PC-9 (cell line): ENCODE results near the gene ABTB2.

Experiments
- CTCF ChIP-seq: fragments of 200-600 bp; sonication (generic); conservative IDR thresholded peaks from 2 replicates; pipeline ENCODE4 v1.6.1; 2017; ENCODE audit warnings: mixed run types, antibody characterized with exemption, mild to moderate bottlenecking, moderate library complexity
- EZH2 ChIP-seq: fragments of 200-600 bp; sonication (generic); IDR thresholded peaks from 2 replicates; pipeline ENCODE4 v1.8.0; 2017; ENCODE audit warnings: antibody characterized with exemption, low read depth

DNA sequence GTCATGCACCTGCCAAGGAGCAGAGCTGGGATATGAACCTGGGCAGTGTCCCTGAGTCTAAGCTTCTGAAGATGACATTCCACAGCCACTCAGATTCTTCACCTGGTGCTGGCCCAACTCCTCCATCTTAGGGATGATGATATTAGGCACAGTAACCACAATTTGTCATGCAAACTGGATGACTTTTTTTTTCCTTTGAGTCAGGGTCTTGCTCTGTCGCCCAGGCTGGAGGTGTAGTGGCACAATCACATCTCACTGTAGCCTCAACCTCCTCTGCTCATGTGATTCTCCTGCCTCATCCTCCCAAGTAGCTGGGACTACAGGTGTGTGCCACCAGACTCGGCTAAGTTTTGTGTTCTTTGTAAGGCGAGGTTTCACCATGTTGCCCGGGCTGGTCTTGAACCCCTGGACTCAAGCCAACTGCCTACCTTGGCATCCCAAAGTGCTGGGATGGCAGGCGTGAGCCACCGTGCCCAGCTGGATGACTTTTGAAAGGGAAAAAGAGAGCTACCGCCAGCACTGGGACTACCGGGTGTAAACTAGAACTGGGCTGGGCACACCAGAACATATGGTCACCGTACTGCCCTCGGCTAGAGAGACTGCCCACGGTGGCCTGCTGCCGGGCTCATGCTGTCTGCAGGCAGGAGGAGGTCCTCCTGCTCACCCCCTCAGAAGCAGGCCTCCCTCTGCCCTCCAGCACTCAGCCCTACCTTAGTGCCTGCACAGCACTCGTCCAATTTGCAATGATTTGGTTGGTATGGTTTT lies 174.7 kb downstream of the ABTB2 start:
- TF ChIP-seq CTCF (no peak), EZH2 (no peak)
